HG03439 (cell line): Measurements from ENCODE around the gene STIMATE.

ENCODE experiments used
- ATAC-seq: cut with Tn5 transposase; IDR thresholded peaks from one replicate; pipeline ENCODE4 v1.9.1; 2021; ENCODE audit warnings: mild to moderate bottlenecking, moderate library complexity; ENCODE audit not compliant: unreplicated experiment

Gene STIMATE

GRCh38 chr3:52894756-52895155, 2.6 kb downstream of the STIMATE start:
- no peak for ATAC-seq

- ATAC-seq: no peak
Measured at GRCh38 chr3:52893723-52894122, 3.6 kb downstream of the STIMATE start.

GRCh38 chr3:52892625-52893311, 4.6 kb downstream of the STIMATE start:
- no peak for ATAC-seq

- no peak for ATAC-seq
Measured at GRCh38 chr3:52892290-52892624, 5.1 kb downstream of the STIMATE start.

- ATAC-seq: no peak
Measured at GRCh38 chr3:52891615-52892081, 5.7 kb downstream of the STIMATE start.

GRCh38 chr3:52891164-52891563, 6.2 kb downstream of the STIMATE start:
- ATAC-seq: no peak

GRCh38 chr3:52890735-52891134, 6.6 kb downstream of the STIMATE start:
- ATAC-seq: no peak

- no peak for ATAC-seq
Measured at GRCh38 chr3:52889901-52890300, 7.4 kb downstream of the STIMATE start.

GRCh38 chr3:52887166-52887565, 10.2 kb downstream of the STIMATE start:
- no peak for ATAC-seq

GRCh38 chr3:52886049-52886730, 11.2 kb downstream of the STIMATE start:
- ATAC-seq: no peak

GRCh38 chr3:52882377-52882776, 15.0 kb downstream of the STIMATE start:
- ATAC-seq: no peak

GRCh38 chr3:52881871-52882270, 15.5 kb downstream of the STIMATE start:
- no peak for ATAC-seq

- ATAC-seq: no peak
Measured at GRCh38 chr3:52880474-52880873, 16.9 kb downstream of the STIMATE start.

GRCh38 chr3:52880047-52880446, 17.3 kb downstream of the STIMATE start:
- ATAC-seq: no peak

GRCh38 chr3:52879581-52879980, 17.8 kb downstream of the STIMATE start:
- no peak for ATAC-seq

- no peak for ATAC-seq
Measured at GRCh38 chr3:52879090-52879489, 18.3 kb downstream of the STIMATE start.

GRCh38 chr3:52877085-52877484, 20.3 kb downstream of the STIMATE start:
- ATAC-seq: no peak

- no peak for ATAC-seq
Measured at GRCh38 chr3:52874864-52875587, 22.3 kb downstream of the STIMATE start.

GRCh38 chr3:52874160-52874701, 23.1 kb downstream of the STIMATE start:
- no peak for ATAC-seq

- no peak for ATAC-seq
Measured at GRCh38 chr3:52873433-52874159, 23.8 kb downstream of the STIMATE start.

- no peak for ATAC-seq
Measured at GRCh38 chr3:52872245-52872644, 25.1 kb downstream of the STIMATE start.
